ENCODE measurements around the gene MAST1. TPM values are rescaled to one million over a fixed set of nuclear protein-coding genes. Genes with fewer than 3 reads are reported as not detected.
"Not testable (repeated sequence)": the region's sequence is repeated elsewhere in the genome, so short reads cannot be mapped to it uniquely, and the experiment has no call there.

MAST1 gene
- total RNA-seq, 4 donors from 2014 or later = 0.42 TPM; not detected in 3

GRCh38 chr19:12886969-12887747 is 48.8 kb downstream of the MAST1 start, which contains the start of gene KLF1:
TSS of gene KLF1 (minus strand) at chr19:12887201. CDS start at chr19:12887140, 61 bp downstream.
- 60 to 83% methylated on average over 1 to 11 of the region's 17 CpGs for WGBS, 2 donors
- H3K4me1 ChIP-seq = peaks cover 14 to 38% (median 23%) of the 10 kb centered on the region in 3 donors
- H3K4me3 ChIP-seq = peak within 1 kb of the TSS in 3 of 4 donors; percentile 32 to 68 (median 52)
- H3K27ac ChIP-seq = no peak within 1 kb of the TSS
- intact Hi-C loops (cut with DNase I) = no loop called here
- peaks cover 0 to 17% (median 14%) of the 10 kb centered on the region in 3 donors for H3K9me3 ChIP-seq
- TF ChIP-seq CTCF (IDR thresholded peaks at IDR 0.05) (no peak), POLR2A (IDR thresholded peaks at IDR 0.05) (no peak)
- peaks cover 0 to 35% (median 0%) of the 10 kb centered on the region in 4 donors for H3K27me3 ChIP-seq
- H3K36me3 ChIP-seq = no peaks in the 10 kb centered on the region
- DNase-seq = no peak

GRCh38 chr19:12888006-12888603 is 49.8 kb downstream of the MAST1 start:
- Histone ChIP-seq H3K36me3 (peaks cover 0 to 9% (median 0%) of the 10 kb centered on the region in 3 donors), H3K9me3 (peaks cover 0 to 17% (median 14%) of the 10 kb centered on the region in 3 donors), H3K27me3 (peaks cover 0 to 35% (median 0%) of the 10 kb centered on the region in 4 donors), H3K4me3 (no peak overlapping the region), H3K4me1 (peaks cover 15 to 46% (median 27%) of the 10 kb centered on the region in 3 donors), H3K27ac (no peak overlapping the region)
- TF ChIP-seq CTCF (IDR thresholded peaks at IDR 0.05) = no peak
- TF ChIP-seq POLR2A (IDR thresholded peaks at IDR 0.05) = no peak
- 58 to 67% methylated on average over 4 to 5 of the region's 5 CpGs for WGBS, 2 donors
- intact Hi-C loops (cut with DNase I) = no loop called here
- DNase-seq = no peak

GRCh38 chr19:12890299-12890786 is 52.0 kb downstream of the MAST1 start:
- H3K9me3 ChIP-seq; DNase-seq; intact Hi-C loops (cut with DNase I): not testable (repeated sequence)
- peaks cover 15 to 35% (median 21%) of the 10 kb centered on the region in 3 donors for H3K4me1 ChIP-seq
- H3K36me3 ChIP-seq = peaks cover 0 to 32% (median 6%) of the 10 kb centered on the region in 3 donors
- 30 to 32% methylated on average over 10 of the region's 10 CpGs for WGBS, 2 donors
- H3K27ac ChIP-seq = peak overlapping the region; percentile 56 to 94 (median 75)
- H3K27me3 ChIP-seq = peaks cover 0 to 19% (median 0%) of the 10 kb centered on the region in 4 donors
- H3K4me3 ChIP-seq = peak overlapping the region in 3 of 4 donors; percentile 83 to 98 (median 95)

GRCh38 chr19:12890787-12891552 is 52.7 kb downstream of the MAST1 start, which contains the start of gene GCDH:
TSS of gene GCDH (plus strand) at chr19:12891160. CDS start at chr19:12891305, 145 bp downstream.
- Histone ChIP-seq H3K4me3 (peak within 1 kb of the TSS; percentile 62 to 98 (median 89)), H3K27me3 (peaks cover 0 to 13% (median 0%) of the 10 kb centered on the region in 4 donors), H3K36me3 (peaks cover under 1 to 38% (median 6%) of the 10 kb centered on the region in 3 donors), H3K4me1 (peaks cover 11 to 29% (median 16%) of the 10 kb centered on the region in 3 donors), H3K9me3 (no peaks in the 10 kb centered on the region), H3K27ac (peak within 1 kb of the TSS; percentile 67 to 94 (median 90))
- peak; percentile 97 for DNase-seq
- TF ChIP-seq POLR2A (IDR thresholded peaks at IDR 0.05) (peak in 3 of 4 donors; percentile 69 to 88 (median 82)), CTCF (IDR thresholded peaks at IDR 0.05) (peak in 1 of 6 experiments; percentile 41)
- WGBS, 2 donors = 0% methylated on average over 21 to 45 of the region's 49 CpGs
- intact Hi-C loops (cut with DNase I) = no loop called here

GRCh38 chr19:12891553-12892021 is 53.3 kb downstream of the MAST1 start:
- no peak for DNase-seq
- peaks cover 5 to 44% (median 6%) of the 10 kb centered on the region in 3 donors for H3K36me3 ChIP-seq
- WGBS, 2 donors = 5 to 11% methylated on average over 5 to 15 of the region's 26 CpGs
- H3K27ac ChIP-seq = peak overlapping the region; percentile 67 to 94 (median 90)
- peaks cover 0 to 6% (median 0%) of the 10 kb centered on the region in 4 donors for H3K27me3 ChIP-seq
- TF ChIP-seq CTCF (IDR thresholded peaks at IDR 0.05) = no peak
- no peak for TF ChIP-seq POLR2A (IDR thresholded peaks at IDR 0.05)
- H3K4me1 ChIP-seq = peaks cover 10 to 26% (median 15%) of the 10 kb centered on the region in 3 donors
- intact Hi-C loops (cut with DNase I) = no loop called here
- no peaks in the 10 kb centered on the region for H3K9me3 ChIP-seq
- peak overlapping the region; percentile 62 to 98 (median 89) for H3K4me3 ChIP-seq
